GM19452 (cell line): ENCODE results near the gene ZNF184.
"Not testable (repeated sequence)": the region's sequence is repeated elsewhere in the genome, so short reads cannot be mapped to it uniquely, and the experiment has no call there.

Experiments used
- ATAC-seq: cut with Tn5 transposase; IDR thresholded peaks from one replicate; pipeline ENCODE4 v1.9.1; 2021; ENCODE audit not compliant: unreplicated experiment

The ZNF184 gene

DNA sequence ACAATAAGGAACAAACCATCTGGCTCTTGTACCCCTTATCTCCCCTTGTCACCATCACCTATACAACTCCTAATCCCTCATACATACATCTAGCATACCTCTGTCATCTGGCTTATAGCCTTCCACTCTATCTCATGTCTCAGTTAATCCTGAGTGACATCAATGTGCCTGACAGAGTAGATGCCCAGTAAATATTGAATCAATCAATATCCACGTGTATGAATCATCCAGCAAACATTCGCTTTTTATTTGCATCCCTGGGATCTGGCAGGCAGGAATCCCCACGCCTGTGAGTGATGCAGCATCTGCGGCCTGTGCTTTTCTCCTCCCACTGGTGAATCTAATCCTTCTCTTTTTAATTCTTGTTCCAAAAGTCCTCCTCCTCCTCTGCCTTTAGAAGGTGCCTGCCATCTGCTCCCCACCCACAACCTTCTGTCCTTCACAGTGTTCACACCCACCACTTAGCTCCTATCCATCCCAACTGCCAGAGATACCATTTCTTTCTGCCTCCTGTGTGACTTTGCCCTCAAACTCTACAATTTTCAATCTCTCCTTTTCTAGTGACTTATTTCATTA, 46.8 kb downstream of the ZNF184 start:
- no peak for ATAC-seq

DNA sequence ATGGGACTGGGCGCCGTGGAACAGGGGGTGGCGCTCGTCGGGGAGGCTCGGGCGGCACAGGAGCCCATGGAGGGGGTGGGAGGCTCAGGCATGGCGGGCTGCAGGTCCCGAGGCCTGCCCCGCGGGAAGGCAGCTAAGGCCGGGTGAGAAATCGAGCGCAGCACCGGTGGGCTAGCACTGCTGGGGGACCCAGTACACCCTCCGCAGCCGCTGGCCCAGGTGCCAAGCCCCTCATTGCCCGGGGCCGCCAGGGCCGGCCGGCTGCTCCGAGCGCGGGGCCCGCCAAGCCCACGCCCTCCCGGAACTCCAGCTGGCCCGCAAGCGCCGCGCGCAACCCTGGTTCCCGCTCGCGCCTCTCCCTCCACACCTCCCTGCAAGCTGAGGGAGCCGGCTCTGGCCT, 48.1 kb downstream of the ZNF184 start:
- ATAC-seq: not testable (repeated sequence)

DNA sequence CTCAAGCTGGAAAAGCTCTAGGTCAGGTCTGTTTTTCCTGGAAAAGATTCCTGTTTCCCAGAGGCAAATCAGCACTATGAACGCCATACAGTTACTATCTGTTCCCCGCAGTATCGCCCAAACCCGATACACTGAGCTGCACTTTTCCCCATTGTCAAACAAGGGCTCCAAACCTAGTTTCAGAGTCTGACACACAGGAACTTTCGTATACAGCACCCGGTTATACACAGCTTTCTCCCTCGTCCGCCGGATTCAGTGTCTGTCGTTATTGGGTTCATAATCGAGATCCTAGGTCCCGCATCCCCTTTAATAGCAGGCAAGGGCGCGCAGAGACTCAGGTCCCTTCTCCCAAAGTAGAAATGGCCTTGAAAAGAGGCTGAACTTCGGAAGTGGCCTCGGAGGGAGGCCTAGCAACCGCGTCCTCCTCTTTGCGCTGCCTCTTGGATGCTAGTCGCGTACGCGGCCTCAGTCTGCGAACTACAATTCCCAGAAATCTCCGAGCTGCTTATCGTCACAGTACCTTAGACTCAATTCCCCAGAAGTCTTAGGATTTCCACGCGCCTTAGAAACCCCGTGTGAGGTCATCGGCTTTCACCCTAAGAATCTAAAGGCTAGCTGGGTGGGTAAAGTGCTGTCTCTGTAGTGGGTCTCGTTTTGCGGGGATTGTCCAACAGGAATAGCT, 50.1 kb downstream of the ZNF184 start:
- no peak for ATAC-seq

DNA sequence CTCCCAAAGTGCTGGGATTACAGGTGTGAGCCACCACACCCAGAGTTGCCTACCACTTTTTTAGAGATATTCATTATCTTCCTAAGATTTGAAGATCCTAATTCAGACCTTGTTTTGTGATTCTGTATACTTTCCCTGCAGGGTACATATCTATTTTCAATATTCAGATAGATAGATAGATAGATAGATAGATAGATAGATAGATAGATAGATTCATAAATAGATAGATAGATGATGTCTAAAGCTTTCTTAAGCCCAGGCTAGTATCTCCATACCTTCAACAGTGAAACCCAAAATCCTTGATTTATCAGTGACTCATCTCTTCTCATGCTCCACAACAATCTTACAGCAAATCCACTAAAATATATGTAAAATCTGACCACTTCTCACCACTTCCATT, 53.5 kb downstream of the ZNF184 start:
- ATAC-seq: no peak

DNA sequence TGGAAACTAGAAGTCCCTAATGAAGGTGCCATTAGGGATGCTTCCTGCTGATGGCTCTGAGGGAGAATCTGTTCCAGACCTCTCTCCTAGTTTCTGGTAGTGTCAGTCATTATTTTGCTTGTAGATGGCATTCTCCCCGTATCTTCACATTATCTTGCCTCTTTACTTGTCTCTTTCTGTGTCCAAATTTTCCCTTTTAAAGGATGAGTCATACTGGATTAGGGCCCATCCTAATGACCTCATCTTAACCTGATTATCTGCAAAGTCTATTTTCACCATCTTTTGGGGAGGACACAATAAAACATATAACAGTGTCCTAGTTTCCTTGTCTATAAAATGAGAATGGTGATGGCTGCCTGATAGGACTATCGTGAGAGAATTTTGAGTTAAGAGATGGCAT, 57.0 kb downstream of the ZNF184 start:
- no peak for ATAC-seq

DNA sequence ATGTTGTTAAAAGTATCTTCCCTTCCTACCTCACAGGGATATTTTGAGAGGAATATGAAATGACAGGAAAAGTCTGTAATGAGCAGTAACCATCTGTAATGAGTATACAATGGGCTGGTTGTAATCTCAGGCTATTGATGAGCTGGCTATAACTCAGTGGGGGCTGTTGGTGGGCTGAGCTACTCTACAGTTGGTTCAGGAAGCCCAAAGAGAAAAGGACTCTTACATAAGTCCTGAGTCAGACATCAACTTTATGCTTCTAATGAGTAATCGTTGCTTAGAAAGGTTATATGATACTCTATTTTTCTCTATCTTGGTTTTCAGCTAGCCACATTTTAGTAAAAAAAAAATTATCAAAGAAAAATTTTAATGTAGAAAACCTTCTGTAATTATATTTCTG, 57.9 kb downstream of the ZNF184 start:
- ATAC-seq: no peak

DNA sequence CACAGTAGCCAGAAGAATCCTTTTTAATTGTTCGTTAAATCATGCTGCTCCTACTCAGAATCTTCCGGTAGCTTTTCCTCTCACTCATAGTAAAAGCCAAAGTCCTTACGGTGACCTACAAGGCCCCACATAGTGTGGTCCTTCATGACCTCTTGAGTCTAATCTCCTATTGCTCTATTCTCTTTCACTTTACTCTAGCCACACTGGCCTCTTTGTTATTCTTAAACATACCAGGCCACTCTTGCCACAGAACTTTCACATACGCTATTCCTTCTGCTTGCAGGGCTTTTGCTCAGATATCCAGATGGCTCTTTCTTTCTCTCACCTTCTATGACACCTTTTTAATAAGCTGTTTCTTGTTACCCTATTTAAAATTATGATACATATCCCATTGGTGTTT, 58.6 kb downstream of the ZNF184 start:
- ATAC-seq: no peak

DNA sequence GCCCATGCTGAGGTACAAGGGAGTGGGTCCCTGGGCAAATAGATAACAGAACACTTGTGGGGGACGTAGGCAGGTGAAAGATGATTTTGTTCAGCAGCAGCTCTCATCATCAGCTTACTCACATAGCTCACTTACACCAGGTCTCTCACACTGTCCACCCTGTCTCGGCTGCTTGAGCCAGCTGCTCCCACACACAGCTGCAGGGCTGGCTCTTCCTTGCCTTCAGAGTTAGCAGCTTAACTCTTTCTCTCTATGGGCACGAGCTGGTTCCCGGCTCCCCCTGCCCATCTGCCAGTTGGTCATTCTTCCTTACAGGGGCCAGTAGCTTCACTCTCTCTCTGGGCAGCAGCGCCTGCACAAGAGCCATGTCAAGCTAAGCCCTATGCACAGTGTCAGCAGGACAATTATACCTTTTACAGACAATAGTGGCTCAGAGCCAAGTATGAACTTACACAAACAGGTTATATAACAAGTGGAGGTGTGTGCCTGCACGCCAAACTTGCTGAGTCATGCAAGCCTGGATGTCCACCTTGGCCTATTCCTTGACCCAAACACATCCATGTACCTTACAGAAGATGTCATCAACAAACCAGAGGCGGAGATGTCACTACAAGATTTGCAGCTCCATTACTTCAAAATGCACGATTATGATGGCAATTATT, 65.6 kb downstream of the ZNF184 start:
- no peak for ATAC-seq

DNA sequence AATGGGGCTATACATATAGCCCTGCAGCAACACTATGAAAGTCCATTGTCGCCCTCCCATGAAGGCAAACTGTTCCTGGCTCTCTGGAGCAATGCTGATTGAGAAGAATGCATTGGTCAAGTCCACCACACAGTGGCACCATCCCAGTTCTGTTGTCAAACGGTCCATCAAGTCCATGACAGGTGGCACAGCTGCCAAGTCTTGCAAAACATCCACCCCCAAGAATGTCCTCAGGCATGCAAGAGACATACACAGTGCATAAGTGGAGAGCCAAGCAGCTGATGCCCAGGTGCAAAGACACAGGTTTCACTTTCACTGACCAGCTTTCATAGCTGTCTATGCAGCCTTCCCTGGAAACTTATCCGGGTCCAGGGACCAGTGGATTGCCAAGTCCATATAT, 66.8 kb downstream of the ZNF184 start:
- ATAC-seq: no peak

DNA sequence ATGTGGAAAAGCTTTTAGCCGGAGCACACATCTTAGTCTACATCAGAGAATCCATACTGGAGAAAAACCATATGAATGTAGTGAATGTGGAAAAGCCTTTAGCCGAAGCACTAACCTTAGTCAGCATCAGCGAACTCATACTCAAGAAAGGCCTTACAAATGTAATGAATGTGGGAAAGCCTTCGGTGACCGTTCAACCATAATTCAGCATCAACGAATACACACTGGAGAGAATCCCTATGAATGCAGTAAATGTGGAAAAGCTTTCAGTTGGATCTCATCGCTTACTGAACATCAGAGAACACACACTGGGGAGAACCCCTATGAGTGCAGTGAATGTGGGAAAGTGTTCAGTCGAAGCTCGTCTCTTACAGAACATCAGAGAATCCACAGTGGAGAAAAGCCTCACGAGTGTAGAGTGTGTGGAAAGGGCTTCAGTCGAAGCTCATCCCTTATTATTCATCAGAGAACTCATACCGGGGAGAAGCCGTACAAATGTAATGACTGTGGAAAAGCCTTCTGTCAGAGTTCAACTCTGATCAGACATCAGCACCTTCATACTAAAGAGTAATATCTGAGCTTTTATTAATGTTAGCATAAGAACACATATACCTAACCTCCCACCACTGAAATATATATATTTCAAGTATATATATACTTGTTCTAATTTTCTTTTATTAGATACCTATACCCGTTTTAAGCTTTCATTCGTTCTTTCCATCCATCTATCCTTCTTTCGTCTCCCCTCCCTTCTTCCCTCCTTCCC, 71.8 kb downstream of the ZNF184 start:
- no peak for ATAC-seq
